C4-2B (cell line): ENCODE results near the gene ANKRD36C.
A peak's percentile ranks its signal among the peaks of the same experiment; 100 is the strongest.
"Not testable (repeated sequence)": the region's sequence is repeated elsewhere in the genome, so short reads cannot be mapped to it uniquely, and the experiment has no call there.

Source experiments
- H3K27ac ChIP-seq: fragments of 450-650 bp; 2 replicates; pipeline ENCODE4 v1.5.1; 2017
- TF ChIP-seq, protein P1 (sequence below): fragments of 450-650 bp; conservative IDR thresholded peaks from 2 replicates; pipeline ENCODE4 v1.5.1; 2017; ENCODE audit warnings: mild to moderate bottlenecking

Gene ANKRD36C

DNA sequence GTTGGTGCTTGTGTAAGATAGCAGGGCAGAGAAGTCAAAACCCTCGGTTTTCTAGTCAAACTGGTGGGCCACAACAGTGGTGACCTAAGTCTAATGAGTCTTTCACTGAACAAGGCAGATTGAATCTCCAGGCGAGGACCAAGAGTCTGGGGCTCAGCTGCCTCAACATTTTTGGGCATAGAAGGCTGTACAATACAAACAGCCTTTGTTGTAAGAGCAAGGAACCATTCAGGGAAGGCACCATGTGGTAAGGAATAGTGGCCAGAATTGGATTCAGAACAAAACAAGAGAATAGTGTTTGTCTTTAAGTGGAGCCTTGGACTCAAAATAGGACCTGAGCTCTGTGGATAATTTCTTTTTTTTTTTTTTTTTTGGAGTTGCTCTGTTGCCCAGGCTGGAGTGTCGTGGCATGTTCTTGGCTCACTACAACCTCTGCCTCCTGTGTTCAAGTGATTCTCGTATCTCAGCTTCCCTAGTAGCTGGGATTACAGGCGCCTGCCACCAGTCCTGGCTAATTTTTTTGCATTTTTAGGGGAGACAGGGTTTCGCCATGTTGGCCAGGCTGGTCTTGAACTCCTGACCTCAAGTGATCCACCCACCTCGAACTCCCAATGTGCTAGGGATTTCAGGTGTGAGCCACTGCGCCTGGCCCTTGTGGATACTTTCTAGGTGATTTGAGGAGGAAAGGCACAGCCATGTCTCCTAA lies 20.6 kb upstream of the ANKRD36C start:
- not testable (repeated sequence) for H3K27ac ChIP-seq

DNA sequence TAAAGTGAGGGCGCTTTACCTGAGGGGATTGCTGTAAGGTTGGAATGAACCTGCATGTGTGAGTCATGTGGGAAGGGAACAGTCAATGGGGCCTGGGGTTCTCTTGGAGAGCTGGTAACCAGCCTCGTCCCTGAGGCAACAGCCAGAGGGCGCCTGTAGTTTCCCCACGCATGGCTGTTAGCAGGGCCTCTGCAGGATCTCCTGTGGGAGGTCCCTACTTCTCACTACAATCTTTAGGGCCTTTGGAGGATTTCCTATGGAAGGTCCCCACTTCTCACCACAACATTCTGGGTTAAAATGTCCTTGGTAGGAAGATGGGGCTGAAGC lies 19.5 kb upstream of the ANKRD36C start:
- not testable (repeated sequence) for H3K27ac ChIP-seq
- TF ChIP-seq, protein P1, sequence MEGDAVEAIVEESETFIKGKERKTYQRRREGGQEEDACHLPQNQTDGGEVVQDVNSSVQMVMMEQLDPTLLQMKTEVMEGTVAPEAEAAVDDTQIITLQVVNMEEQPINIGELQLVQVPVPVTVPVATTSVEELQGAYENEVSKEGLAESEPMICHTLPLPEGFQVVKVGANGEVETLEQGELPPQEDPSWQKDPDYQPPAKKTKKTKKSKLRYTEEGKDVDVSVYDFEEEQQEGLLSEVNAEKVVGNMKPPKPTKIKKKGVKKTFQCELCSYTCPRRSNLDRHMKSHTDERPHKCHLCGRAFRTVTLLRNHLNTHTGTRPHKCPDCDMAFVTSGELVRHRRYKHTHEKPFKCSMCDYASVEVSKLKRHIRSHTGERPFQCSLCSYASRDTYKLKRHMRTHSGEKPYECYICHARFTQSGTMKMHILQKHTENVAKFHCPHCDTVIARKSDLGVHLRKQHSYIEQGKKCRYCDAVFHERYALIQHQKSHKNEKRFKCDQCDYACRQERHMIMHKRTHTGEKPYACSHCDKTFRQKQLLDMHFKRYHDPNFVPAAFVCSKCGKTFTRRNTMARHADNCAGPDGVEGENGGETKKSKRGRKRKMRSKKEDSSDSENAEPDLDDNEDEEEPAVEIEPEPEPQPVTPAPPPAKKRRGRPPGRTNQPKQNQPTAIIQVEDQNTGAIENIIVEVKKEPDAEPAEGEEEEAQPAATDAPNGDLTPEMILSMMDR = peak; percentile 21

DNA sequence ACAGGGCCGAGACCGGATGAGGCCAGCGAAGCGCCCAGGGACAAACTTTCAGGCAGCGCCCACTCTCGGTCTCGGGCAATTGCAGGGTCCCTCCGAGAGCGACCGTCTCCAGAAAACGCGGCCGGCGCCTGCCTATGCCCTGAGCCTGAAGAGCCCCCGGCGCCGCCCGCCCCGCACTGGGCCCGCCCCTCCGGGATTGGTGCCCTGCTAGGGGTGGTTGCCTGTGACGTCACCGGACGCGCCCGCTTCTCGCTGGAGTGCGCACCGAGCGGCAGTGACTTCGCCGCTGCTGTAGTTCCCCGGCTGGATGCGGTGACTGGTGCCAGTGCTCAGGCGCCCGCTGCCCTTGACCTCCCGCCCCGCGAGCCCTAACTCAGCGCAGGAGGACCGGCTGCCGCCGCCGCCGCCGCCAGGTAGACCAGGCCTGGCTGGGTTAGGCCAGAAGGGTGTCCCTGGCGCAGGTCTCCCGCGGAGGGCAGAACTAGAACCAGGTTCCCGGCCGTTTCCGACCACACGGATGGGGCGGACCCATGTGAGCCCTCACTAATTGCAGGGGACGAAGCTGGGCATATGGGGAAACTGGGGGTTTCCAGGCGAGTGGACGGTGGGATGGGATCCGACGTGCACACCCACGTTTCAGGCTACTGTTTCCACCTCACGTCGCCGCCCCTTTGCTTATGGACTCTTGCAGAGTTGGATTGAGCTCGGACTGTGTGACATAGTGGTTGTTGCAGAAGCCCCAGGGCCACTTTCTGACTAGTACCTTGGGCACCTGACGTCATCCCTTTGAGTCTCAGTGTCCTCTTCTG lies 18.9 kb upstream of the ANKRD36C start:
- H3K27ac ChIP-seq = not testable (repeated sequence)

DNA sequence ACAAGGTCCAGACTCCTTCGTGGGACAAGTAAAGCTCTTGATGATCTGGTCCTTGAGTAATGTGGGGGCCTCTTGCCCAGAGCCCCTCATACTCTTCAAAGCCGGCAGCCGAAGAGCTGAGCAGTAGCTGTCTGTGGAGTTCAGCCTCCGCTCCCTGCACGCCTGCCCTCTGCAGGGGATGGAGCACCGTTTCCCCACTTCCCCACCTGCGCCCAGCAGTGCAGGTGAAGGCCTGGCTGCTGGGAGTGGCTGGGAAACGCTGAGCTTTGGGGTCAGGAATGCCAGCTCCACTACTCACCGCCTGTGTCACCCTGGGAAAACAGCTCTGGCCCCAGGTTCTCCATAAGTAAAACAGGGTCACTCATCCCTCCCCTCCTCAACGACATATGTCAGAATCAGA lies 18.2 kb upstream of the ANKRD36C start:
- H3K27ac ChIP-seq = peak overlapping the region; percentile 28; the same call in 1 of the 2 replicates

DNA sequence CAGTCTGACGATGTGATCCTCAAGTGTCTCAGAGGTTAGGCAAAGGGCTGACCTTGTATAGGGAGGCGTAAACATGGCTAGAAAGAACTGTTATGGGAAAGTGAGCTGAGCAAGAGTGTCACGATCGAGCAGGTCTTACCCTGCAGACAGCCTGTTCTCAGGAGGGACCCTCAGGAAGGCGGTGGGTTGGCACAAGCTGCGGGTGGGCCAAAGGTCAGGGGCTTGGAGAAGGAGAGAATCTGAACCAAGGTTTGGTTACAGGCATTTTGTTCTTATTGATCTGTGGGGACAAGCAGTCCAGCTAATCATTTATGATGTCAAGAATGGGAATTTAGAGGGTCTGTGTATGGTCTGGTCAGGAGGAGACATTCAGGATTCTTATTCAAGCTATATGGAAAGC lies 16.4 kb upstream of the ANKRD36C start:
- H3K27ac ChIP-seq = not testable (repeated sequence)

DNA sequence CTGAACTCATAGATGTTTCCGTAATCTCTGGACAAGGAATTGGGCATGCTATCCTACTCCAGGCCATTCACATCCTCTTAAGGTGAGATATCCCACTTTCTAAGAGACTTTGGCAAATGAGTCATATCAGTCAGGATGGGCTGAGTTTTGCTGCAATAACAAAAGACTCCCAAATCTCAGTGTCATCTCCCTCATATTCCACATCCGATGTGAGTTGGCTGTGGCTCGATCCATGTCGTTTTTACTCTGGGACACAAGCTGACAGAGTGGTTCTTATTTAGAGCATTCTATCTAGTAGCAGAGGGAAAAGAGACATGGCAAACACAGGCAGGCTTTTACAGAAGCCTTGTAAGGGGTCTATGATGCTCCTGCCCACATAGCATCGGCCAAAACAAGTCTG lies 14.6 kb upstream of the ANKRD36C start:
- H3K27ac ChIP-seq = not testable (repeated sequence)

DNA sequence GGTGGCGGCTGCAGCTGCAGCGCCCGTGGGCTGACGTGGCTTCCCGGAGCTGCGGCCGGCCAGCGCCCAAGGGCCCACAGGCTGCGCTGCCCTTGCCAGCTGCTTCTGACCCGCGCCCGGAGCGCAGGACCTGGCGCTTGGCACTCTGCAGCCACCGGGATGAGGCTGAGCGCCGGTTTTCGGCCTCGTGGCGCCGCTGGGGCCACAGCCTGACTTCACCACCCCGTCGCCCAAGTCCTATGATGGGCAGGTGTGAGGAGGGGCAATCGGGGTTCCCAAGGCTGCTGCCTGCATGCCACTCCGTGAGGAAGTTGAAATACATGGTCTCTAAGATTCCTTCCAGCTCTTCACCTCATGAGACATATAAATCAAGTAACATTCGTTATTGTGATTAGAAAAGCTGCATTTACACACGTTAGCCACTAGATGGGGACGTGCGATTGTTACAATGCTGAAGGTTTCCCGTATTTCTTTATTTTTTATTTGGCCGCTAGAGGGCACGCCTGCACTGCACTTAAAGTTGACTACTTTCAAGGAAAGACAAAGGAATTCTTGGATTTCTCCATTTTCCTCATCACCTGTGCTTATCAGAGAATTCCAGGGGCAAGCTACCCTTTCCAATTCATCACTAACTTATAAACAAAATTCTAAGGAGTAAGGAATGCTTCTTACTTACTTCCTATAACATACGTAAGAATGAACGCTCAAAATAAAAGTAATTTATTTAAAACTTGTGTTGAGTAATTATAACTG lies 1.1 kb upstream of the ANKRD36C start:
- H3K27ac ChIP-seq = peak overlapping the region; percentile 80
- TF ChIP-seq, protein P1 = peak; percentile 87

DNA sequence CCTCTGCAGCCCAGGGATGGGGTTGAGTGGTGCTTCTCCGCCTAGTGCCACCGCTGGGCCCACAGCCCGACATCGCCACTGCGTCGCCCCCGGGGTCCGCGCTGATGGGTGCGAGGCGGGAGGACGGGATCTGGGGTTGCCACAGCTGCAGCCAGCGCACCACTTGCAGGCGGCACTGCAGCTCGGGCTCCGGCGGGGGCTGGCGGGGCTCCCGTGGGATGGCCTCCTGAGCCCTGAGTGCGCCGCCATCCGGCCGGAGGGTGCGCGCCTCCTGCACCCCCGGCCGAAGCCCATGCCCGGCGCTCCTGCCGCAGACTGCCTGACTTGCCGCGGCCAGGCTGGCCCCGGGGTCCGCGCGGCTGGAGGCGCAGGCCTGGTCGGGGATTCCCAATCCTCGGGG lies 478 bp upstream of the ANKRD36C start:
- H3K27ac ChIP-seq = peak overlapping the region; percentile 80

DNA sequence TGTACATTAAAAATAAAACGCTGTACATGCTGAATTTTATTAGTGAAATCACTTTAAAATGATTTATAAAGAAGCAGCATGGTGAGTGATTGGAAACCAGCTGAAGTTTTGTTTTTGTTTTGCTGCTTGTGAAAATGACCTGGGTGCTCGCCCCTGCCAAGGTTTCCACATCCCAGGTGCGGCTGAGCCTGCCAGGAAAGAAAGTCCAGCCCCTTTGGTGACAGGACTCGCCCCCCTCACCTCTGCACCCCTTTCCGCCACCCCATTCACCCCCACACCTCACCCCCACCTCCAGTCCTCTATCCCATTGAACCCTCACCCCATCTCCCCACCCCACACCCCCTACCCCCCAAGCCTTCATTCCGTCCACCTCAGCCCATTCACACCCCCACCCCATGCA lies 740 bp downstream of the ANKRD36C start:
- H3K27ac ChIP-seq = not testable (repeated sequence)

DNA sequence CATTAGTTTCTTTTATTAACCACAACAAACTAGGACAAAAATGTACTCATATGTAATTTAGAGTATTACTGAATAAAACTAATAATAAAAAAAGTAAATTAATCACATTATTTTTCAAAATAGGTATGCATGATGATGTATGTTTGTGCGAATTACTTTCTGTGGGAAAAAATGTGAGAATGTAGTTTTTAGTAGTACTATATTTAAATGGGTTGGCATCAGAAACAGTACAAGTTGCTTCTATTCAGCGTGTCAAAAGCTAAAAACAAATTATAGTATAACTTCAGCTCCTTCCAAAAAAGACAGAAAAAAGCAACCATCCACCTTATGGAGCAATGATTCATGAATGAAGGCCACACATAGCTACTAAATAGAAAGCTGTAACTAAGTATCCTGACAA lies 40.0 kb downstream of the ANKRD36C start:
- H3K27ac ChIP-seq = not testable (repeated sequence)

DNA sequence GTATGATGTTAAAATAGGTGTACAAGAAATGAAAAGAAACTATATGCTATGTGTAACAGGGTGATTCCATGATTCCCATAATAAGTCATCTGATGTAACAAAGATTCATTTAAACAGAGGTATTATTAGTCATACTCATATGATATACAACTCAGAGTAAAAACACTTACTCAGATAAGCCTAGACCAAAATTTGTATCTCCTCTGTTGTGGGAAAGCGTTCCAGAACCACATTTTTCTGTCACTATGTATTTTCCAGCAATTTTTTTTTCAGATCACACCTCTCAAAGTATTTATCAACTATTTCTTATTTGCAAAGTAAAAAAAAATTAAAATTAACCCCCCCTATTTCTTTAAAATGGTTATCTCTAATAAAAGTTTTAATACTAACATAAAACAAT lies 43.6 kb downstream of the ANKRD36C start:
- H3K27ac ChIP-seq = not testable (repeated sequence)

DNA sequence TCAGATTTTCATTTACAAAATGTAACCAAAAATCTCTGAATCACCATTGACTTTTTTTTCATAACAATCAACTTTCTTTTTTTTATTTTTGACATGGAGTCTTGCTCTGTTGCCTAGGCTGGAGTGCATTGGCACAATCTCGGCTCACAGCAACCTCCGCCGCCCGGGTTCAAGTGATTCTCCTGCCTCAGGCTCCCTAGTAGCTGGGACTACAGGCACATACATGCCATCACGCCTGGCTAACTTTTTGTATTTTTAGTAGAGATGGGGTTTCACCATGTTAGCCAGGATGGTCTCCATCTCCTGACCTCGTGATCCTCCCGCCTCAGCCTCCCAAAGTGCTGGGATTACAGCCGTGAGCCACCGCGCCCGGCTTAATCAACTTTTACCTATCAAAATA lies 51.7 kb downstream of the ANKRD36C start:
- H3K27ac ChIP-seq = not testable (repeated sequence)

DNA sequence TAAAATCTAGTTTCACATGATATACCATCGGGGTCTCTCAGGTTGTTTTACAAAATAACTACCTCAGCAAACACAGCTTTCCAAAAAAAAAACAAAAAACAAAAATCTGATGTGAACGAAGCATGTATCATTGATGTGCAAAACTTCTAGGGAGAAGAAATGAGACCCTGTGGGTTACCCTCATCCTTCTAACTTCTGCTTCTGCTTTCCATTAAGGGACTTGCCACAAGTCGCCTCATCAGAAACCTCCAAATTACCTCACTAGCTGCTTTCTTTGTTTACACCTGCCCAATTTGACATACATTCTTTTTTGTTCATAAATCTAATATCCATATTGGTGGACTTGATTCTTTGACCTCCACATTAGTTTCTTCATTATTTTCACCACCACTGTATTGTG lies 60.9 kb downstream of the ANKRD36C start:
- H3K27ac ChIP-seq = not testable (repeated sequence)

DNA sequence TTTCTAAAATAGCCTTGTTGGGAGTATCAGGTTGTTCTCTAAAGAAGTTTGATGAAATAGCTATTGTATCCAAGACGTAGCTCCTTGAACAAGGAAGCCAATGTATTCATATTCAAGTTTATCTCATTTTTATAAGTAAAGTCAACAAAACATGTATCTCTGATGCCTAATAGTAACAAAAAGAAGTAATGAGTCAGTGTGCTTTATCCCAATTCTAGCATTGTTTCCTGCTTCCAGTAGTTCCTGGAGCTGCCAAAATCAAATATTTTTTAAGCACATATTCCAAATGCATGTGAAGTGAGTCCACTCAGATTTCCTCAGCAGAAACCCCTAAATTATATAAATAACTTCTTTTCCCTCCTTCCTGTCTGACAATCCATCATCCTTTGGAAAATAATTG lies 74.6 kb downstream of the ANKRD36C start:
- not testable (repeated sequence) for H3K27ac ChIP-seq

DNA sequence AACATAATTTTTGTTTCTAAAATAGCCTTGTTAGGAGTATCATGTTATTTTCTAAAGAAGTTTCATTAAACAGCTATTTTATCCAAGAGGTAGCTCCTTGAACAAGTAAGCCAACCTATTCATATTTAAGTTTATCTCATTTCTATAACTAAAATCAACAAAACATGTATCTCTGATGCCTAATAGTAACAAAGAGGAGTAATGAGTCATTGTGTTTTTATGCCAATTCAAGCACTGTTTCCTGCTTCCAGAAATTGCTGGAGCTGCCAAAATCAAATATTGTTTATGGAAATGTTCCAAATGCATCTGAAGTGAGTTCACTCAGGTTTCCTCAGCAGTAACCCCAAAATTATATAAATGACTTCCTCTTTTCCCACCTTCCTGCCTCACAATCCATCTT lies 76.5 kb downstream of the ANKRD36C start:
- H3K27ac ChIP-seq = not testable (repeated sequence)

DNA sequence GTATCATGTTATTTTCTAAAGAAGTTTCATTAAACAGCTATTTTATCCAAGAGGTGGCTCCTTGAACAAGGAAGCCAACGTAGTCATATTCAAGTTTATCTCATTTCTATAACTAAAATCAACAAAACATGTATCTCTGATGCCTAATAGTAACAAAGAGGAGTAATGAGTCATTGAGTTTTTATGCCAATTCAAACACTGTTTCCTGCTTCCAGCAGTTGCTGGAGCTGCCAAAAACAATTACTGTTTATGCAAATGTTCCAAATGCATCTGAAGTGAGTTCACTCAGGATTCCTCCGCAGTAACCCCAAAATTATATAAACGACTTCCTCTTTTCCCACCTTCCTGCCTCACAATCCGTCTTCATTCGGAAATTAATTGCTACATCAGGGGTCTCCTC lies 80.2 kb downstream of the ANKRD36C start:
- H3K27ac ChIP-seq = not testable (repeated sequence)

DNA sequence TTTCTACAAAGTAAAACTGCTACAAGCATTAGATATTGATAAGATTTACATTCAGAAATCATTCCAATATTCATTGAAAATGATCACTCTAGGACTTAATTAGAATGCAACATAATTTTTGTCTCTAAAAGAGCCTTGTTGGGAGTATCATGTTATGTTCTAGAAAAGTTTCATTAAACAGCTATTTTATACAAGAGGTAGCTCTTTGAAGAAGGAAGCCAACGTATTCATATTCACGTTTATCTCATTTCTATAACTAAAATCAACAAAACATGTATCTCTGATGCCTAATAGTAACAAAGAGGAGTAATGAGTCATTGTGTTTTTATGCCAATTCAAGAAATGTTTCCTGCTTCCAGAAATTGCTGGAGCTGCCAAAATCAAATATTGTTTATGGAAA lies 97.2 kb downstream of the ANKRD36C start:
- H3K27ac ChIP-seq = not testable (repeated sequence)

DNA sequence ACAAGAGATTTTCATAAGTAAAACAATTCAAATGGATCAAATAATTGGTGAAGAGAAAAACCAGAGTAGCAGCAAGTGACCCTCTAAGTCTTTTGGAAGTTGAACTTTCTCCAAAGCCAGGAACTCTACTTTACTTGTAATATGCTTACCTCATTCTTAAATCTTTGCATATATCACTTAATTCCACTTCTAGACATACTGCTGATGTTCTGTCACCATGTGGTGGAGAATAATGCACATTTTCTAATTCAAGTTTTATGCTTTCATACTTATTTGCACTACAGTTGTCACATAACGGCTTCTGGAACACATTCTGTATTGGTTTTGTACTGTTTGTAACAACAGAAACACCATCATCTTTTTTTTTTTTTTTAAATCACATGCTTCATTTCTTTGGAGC lies 123.7 kb downstream of the ANKRD36C start:
- not testable (repeated sequence) for H3K27ac ChIP-seq

DNA sequence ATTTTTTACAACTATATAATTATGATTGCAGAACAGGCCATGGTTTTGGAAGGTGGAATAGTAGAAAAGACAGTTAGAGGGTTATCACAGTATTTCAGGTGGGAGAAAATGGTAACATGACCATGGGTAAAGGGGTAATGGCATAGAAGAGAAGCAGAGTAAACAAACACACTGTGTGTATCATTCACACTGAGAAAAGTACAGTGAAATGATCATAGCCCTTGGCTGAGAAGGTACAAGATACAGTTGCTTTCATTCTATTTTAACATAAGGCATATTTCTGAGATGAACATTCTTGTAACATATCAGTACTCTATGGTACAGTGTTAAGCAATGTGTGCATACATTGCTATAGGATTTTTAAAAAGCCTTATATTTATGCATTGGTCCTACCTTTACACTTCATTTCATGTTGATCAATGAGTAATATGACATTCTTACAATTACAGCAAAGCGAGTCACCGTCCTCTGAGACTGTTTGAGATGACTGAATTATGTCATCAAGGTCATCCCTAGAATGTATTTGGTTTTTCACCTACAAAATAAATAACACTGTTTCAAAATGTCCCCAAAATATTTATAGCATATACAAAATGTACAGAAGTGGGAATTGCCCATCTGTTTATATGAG lies 124.5 kb downstream of the ANKRD36C start:
- not testable (repeated sequence) for H3K27ac ChIP-seq
